GM18909 (cell line): ENCODE results near the gene EME2.

ENCODE experiments used
- ATAC-seq: cut with Tn5 transposase; IDR thresholded peaks from one replicate; pipeline ENCODE4 v1.9.1; 2021; ENCODE audit warnings: mild to moderate bottlenecking; ENCODE audit not compliant: unreplicated experiment, poor library complexity

EME2 gene

DNA sequence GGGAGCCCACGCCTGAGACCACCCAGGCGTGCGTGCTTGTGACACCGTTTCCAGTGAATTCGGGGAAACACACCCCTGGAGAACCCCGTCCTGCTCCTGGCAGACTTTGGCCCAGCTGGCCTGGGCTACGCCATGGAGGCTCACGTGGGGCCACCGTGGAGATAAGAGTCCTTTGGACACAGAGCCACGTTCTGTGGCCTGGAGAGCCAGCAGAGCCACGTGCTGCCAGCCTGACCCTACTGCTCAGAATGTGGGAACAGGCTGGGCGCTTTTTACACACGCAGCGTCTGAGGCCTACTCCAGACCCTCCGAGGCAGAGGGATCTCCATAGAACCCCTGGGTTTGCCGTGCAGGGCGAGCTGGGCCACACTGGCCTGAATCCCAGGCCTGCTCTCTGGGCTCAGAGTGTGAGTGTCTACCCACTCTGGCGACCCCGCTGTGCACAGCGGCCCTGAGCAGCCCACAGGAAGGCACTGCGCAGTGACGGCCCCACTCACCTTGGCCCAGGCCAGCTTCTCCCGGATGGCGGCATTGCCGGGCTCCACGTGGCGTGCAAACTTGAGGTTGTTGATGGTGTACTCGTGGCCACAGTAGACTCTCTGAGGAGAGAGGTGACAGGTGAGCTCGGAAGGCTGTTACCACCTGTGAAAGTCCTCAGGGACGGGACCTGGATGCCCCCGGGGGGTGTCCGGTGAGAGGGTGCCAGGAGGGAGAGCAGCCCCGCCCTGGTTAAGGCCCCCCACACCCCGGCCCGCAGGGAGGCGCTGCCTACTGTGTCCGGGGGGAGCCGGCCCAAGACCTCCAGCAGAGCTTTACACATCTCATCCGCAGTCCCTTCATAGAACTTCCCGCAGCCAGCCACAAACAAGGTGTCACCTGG lies 44.0 kb downstream of the EME2 start:
- ATAC-seq, result no peak

- no peak for ATAC-seq
Measured at GRCh38 chr16:1817276-1817589, 44.6 kb downstream of the EME2 start.

DNA sequence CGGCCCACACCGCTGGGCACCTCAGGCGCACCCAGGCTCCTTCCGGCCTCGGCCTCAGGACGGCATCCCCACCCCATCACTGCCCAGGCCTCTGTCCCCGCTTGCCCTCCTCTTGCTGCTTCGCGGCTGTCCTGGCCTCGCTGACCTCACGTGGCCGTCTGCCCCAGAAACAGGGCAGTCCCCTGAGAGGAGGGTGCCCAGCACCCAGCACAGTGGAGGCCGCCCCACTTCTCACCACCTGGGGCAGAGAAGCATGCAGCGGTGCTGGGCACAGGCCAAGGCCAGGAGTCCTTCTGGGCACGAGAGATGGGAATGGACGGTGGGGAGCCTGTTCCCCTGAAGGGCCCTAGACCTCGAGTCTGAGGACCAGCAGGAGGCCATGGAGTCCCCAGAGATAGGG lies 45.1 kb downstream of the EME2 start:
- no peak for ATAC-seq

GRCh38 chr16:1818204-1818872 lies 45.7 kb downstream of the EME2 start:
- no peak for ATAC-seq

DNA sequence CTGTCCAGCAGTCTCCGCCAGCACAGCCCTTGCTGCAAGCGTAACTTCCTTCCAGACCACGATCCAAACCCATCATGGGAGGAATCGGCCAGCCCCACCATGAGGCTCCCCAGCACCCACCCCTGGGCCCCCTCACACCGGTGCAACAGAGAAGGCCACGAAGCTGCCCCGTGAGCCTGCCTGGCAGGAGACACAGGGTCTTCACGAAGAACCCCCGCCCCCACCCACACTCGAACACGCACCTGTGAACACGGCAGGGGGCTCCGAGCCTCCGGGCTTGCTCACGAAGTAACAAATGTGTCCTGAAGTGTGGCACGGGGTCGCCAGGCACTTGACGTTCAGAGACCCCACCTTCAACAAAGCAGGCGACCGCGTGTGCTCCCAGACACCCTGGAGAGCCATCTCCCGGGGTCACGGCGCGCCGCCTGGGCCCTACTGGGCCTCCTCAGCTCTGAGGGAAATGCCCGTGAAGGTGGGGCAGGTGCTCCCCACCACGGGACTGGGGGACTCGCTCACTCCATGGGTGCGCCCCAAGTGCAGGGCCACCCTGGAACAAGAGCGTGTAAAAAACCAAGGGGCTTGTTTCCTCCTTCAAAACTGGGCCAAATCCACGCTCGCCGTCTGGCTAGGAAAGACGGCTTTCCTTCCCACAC lies 46.4 kb downstream of the EME2 start:
- no peak for ATAC-seq

GRCh38 chr16:1819611-1820010 lies 47.0 kb downstream of the EME2 start:
- no peak for ATAC-seq

DNA sequence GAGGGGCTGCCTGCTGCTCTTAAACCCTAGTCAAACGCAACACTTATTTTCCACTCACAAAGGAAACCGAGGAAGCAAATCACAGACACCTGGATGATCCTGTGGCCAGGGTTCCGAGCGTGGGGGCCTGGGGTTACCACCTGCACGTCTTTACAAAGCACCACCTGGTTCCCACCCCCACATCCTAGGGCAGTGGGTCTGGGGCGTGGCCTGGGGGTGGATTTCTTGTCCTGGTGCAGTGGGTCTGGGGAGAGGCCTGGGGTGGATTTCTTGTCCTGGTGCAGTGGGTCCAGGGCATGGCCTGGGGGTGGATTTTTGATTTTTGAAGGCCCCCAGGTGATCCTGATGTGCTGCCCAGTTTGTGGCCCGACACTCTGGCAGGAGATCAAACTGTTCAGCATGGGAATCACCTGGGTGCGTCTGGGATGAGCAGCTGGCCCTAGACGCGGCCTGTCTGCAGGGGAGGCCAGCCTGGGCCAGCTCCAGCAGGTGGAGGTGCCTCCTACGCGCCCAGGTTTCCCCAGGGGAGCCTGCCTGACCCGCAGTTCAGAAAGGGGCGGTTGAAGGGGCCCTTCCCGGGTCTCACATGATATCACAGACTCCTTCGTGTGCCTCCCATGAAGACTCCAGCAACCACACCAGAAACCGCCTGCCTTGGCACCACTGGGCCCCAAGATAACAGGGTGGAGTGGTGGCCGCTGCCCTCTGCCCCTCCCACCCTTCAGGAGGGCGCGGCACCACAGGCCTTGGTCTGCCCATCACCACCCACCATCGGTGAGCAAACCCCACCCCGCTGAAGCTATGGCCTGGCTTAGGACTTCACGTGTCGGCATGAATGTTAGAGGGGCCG lies 47.7 kb downstream of the EME2 start:
- ATAC-seq, result no peak

DNA sequence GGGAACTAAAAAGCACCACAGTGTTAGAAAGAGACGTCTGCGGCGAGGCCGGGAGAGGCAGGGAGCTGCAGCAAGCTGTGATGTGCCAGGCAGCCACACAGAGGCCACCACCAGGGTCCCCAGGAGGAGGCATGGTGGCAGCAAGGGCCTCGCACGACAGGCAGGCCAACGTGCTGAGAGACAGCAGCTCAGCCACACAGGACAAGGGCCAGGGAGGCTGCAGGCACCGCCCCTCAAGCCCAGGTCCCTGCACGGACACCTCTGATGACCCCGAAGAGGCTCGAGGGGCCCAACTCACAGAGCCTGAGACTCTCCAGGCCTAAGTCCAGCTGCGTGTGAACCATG lies 48.3 kb downstream of the EME2 start:
- no peak for ATAC-seq

DNA sequence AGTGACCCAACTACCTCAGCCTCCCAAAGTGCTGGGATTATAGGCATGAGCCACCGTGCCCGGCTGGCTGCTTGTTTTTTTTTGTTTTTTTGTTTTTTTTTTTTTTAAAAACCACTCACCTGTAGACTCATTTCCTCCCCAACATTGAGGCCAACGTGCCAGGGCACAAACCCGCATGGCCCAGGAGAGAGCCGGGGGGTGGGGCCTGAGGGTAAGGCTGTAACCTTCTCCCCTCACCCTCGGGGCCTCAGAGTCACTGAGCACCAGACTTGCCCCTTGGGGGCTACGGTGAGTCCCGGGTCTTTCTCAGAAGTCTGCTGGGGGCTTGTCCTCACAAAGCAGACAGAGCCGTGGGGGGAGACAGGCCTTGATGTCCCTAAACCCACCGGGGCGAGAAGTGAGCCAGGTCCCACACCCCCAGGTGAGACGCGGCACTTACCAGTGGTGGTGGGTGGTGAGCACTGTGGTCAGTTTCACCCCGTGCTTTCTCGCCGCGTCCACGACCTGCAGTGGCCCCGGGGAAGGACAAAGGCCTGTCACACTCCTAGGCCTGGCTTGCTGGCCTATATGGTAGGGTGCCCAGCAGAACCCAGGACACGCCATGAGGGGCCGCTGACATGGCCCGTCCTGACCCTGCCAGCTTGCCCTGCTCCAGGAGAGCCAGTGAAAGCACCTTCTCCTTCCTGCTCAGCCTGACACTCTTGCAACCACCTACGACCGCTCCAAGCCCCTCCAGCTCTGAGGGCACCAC lies 49.4 kb downstream of the EME2 start:
- ATAC-seq, result no peak

GRCh38 chr16:1822801-1823200 lies 50.2 kb downstream of the EME2 start:
- no peak for ATAC-seq

DNA sequence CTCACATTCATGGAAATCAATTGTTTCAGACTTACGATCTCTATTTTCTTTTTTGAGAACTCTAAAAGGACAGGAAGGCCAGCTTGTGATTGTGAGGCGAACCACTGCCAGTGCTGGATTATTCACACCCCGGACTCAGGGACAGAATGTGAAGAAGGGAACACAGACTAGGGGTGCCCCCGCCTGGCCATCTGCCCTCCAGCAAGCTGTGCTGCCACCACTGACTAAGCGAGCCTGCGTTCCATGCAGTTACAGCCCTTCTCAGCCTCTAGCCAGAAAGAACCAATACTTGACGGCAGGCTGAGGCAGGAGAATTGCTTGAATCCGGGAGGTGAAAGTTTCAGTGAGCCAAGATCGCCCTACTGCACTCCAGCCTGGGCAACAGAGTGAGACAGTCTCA lies 51.2 kb downstream of the EME2 start:
- ATAC-seq, result no peak

GRCh38 chr16:1825381-1825863 lies 52.8 kb downstream of the EME2 start:
- ATAC-seq, result no peak
